Measurements from ENCODE around the gene HMGA1.

GRCh38 chr6:34274129-34274528 lies 37.5 kb downstream of the HMGA1 start:
- TF ChIP-seq POLR2AphosphoS5 (IDR thresholded peaks at IDR 0.05) (no peak), POLR2A (IDR thresholded peaks at IDR 0.05) (no peak), EP300 (IDR thresholded peaks at IDR 0.05) (no peak)

Data from sigmoid colon (tissue), 4 donors.